Transverse colon (tissue), 3 donors: ENCODE results near the gene CPNE4.

Experiments
- CTCF ChIP-seq, 5 experiments: fragments of 200-600 bp in 3 of 5; fragments of 450-650 bp in 2 of 5; sonication (generic) in 3 of 5; IDR thresholded peaks; 1 replicate in 2 of 5; 2 replicates in 3 of 5; pipeline ENCODE4 v1.5.1; 2016 to 2017; ENCODE audit warnings: antibody characterized with exemption in 5 of 5, inconsistent platforms in 3 of 5, mild to moderate bottlenecking in 2 of 5, moderate library complexity in 1 of 5
- POLR2A ChIP-seq: fragments of 450-650 bp; IDR thresholded peaks from one replicate; pipeline ENCODE4 v1.6.1; 2016; ENCODE audit warnings: antibody characterized with exemption, mild to moderate bottlenecking, moderate library complexity

- TF ChIP-seq POLR2A (no peak), CTCF (IDR thresholded peaks at IDR 0.05) (no peak)
These were observed 191.6 kb downstream of the CPNE4 start for GRCh38 chr3:131843174-131843573.
